HG03108 (cell line): ENCODE data around the gene PPP1R14C.

Experiments
- ATAC-seq: cut with Tn5 transposase; IDR thresholded peaks from one replicate; pipeline ENCODE4 v1.9.1; 2021; ENCODE audit warnings: moderate library complexity; ENCODE audit not compliant: unreplicated experiment

PPP1R14C gene, protein sequence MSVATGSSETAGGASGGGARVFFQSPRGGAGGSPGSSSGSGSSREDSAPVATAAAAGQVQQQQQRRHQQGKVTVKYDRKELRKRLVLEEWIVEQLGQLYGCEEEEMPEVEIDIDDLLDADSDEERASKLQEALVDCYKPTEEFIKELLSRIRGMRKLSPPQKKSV

GRCh38 chr6:150142670-150143515 lies at the start of gene PPP1R14C:
PPP1R14C (plus strand) TSS chr6:150143044; CDS start chr6:150143193, 149 bp downstream.
- ATAC-seq = no peak

- no peak for ATAC-seq
Observed at GRCh38 chr6:150093397-150093796, 49.4 kb upstream of the PPP1R14C start.

DNA sequence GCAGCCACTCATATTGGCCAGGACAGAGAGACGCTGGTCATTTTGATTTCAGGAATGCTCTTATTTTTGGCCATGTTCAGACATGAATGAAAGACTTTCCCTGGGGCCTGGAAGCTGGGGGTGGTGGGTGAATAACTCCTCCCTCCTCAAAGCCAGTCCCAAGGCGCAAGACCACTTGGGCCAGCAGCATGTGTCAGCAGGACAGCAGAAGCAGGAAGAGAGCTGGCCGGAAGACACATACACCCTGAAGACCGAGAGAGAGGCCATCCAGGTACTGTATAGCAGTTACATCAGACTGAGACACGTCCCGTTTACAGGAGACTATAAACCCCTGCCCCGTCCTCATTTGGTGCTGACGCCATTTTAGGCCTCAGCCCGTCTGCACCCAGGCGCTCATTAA lies 44.7 kb upstream of the PPP1R14C start:
- no peak for ATAC-seq

GRCh38 chr6:150099546-150099945 lies 43.3 kb upstream of the PPP1R14C start:
- no peak for ATAC-seq

- ATAC-seq = no peak
Observed at GRCh38 chr6:150099953-150100352, 42.9 kb upstream of the PPP1R14C start.

- ATAC-seq = no peak
Observed at GRCh38 chr6:150100745-150101144, 42.1 kb upstream of the PPP1R14C start.

GRCh38 chr6:150102750-150103270 lies 40.0 kb upstream of the PPP1R14C start:
- ATAC-seq = no peak

DNA sequence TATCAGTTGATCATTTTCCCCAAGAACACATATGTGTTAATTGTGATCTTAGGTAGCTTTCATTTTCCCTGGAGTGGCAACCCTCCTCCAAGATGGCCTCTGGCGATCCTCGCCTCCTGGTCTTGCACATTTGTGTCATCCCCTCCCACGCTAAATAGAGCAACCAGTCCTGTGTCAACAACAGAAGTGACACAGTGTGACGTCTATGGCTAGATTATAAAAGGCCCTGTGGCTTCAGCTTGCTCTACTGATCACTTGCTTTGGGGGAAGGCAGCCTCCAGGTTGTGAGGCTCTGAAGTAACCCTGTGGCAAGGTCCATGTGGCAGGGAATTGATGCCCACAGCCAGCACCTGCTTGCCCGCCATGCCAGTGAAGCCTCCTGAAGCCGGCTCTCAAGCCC lies 30.6 kb upstream of the PPP1R14C start:
- no peak for ATAC-seq

DNA sequence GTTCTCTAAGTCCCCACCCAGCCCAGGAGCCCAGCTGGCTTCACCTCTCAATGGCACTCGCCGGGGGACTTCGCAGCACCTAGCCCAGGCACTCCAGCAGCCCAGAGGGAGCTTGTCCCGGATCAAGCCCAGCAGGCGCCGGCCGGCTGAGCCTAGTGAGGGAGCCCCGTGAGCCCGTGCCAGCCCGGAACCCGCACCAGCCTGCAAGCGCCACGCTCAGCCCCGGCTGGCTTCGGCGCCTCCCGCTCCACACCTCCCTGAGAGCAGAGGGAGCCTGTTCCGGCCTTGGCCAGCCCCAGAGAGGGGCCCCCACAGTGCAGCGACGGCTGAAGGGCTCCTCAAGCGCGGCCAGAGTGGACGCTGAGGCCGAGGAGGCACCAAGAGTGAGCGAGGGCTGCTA lies 27.1 kb upstream of the PPP1R14C start:
- ATAC-seq = no peak

DNA sequence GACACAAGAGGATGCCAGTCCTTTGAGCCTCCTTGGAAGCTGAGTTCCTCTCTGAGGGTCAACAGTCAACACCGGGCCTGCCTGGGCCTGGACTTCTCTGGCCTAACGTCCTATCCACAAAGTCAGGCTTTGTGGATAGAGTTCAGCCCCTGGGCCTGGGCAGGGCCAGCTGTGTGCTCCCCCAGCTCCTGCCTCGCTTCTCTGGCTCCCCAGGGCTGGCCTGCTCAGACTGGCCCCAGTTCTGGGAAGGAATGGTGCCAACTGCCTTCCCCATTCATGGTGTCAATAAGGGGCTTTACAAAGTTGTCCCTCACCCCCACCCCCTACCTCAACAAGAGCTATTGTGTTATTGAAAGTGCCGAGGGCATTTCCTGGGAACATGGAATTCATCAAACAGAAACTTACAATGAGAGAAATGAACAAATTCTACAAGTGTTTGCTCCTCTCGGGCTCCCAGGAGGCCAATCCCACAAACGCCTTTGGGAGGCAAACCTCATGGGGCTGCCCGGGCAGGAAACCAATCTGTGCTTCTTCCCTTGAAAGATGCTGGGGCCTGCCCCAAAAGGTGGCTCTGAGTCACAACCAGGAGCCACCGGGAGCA lies 26.5 kb upstream of the PPP1R14C start:
- no peak for ATAC-seq

DNA sequence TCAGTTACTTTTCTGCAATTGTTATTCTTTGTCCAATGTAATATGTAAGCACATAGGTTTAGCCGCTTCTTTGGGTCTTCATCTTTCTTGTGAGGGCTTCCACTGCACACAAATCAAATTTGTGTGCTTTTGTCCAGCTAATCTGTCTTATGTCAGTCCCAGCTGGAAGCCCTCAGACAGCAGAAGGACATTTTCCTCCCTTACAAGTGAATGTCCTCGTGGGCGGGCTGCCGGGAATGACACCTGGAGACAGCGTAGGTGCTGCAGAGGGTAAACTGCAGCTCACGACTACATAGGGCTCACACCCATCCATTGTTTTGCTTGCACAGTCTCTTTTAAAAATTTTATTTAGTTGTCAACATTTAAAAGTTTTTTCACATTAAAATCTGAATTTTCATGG lies 24.6 kb upstream of the PPP1R14C start:
- no peak for ATAC-seq

DNA sequence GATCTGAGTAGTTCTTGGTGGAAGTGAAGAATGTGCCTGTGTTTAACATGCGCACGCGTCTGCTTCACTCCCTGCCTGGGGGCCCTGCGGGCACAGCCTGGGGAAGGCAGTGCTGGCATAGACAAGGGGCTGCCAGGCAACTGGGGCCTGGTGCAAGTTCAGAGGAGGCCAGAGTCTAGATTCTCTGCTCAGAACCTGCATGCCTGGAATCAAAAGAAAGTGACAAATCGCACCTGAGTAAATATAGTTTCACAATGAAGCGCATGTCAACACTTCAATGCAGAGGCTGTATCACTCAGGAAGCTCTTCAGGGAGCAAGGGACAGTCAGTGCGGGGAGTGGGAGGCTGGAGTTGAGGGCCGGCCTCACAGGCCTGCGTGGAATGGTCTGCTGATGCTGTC lies 24.2 kb upstream of the PPP1R14C start:
- no peak for ATAC-seq

DNA sequence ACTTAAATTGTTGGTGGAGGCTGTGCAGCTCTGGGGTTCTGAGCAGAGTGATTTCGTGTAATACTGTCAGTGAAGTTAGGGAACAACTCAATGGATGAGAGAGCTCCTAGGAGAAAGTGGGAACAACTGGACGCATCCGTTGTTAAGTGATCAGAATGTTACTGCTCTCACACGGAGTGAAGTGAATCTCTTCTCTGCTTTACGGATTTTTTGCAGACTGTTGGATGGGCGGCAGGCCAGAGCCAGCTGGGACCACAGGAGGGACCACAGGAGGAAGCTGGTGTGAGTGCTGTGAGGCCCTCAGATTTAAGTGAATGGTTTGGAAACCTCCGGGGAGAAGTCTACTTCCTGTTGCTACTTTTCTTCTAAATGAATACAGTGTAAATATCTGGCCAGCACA lies 23.7 kb upstream of the PPP1R14C start:
- ATAC-seq = no peak

GRCh38 chr6:150123645-150124044 lies 19.2 kb upstream of the PPP1R14C start:
- no peak for ATAC-seq

DNA sequence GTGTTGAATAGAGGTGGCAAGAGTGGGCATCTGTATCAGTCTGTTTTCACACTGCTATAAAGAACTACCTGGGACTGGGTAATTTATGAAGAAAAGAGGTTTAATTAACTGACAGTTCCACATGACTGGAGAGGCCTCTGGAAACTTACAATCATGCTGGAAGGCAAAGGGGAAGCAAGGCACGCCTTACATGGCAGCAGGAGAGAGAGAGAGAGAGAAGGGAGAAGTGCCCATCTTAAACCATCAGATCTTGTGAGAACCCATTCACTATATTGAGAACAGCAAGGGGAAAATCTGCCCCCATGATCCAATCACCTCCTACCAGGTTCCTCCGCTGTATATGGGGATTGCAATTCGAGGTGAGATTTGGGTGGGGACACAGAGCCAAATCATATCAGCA lies 18.6 kb upstream of the PPP1R14C start:
- no peak for ATAC-seq

DNA sequence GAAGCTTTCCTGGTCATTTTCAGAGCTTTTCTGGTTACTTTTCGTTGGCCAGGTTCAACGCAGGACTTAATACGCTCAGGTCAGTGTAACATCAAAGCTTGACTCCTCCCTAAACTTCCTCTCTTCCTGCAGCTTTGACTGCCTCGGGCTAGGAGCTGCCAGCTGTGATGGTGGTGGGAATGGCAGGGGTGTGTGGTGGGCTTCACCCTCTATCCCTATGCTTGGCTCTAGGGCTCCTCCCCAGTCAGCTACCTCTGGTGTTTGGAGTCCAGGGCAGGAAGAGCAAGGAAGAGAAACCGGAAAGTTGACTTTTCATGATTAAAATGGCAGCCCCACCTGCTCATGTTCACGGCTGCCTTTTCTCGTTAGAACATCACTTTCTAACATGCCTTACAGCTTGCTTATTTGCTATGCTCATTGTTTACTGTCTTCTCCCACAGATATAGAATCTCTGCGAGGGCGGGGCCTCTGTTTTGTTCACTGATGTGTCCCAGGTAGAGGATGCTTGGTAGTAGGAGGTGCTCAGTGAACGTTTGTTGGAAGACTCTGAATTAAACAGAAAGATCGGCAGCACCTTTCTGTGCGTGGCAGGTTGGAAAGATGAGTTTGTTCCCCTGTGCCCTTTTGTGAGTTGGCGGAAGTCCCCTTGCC lies 16.1 kb upstream of the PPP1R14C start:
- ATAC-seq = no peak

DNA sequence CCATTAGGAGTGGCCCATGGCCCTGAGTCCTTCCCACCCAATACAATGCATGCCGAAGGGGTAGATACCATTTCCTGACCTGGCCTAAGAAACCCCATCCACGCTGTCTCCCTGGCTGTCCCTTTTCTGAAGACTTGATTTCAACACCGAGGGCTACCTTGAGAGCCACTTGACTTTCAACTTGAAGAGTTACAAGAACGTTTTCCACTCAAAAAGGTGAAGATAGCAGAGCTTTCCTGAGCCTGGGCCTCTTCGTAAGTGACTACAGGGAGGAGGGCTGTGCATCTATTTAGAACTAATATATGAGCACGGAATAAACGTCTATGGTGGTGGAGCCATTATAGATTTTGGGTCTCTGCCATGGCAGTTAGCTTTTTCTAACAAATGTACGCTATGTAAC lies 14.4 kb upstream of the PPP1R14C start:
- no peak for ATAC-seq

DNA sequence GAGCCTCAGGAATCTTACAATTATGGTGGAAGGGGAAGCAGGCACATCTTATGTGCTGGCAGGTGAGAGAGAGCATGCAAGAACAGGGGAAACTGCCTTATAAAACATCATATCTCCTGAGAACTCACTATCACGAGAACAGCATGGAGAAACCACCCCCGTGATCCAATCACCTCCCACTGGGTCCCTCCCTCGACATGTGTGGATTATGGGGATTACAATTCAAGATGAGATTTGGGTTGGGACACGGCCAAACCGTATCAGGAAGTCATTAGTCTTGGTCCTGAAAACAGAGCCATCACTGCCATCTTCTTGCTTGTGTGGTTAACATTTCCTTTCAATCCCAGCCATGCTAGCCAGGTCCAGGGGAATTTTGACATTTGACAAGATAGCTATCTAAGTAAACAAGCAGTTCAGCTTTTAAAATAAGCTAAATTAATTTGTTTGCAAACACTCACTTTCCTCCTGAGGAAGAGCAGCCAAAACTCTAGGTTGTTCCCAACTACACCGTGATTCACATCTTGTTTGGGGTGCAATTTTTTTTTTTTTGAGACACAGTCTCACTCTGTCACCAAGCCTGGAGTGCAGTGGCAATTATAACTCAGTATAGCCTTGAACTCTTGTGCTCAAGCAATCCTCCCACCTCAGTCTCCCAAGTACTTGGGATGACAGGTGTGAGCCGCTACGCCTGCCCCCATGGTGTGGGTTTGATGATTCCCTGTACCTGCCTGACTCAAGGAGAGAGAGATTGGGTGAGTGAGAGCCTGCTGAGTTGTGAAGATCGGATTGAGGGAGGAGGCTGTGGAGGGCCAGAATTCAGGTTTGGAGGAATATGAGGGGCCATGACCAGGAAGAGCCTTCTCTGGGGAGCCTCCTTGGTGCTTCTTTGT lies 13.0 kb upstream of the PPP1R14C start:
- no peak for ATAC-seq

- ATAC-seq = no peak
Observed at GRCh38 chr6:150133686-150134085, 9.2 kb upstream of the PPP1R14C start.

DNA sequence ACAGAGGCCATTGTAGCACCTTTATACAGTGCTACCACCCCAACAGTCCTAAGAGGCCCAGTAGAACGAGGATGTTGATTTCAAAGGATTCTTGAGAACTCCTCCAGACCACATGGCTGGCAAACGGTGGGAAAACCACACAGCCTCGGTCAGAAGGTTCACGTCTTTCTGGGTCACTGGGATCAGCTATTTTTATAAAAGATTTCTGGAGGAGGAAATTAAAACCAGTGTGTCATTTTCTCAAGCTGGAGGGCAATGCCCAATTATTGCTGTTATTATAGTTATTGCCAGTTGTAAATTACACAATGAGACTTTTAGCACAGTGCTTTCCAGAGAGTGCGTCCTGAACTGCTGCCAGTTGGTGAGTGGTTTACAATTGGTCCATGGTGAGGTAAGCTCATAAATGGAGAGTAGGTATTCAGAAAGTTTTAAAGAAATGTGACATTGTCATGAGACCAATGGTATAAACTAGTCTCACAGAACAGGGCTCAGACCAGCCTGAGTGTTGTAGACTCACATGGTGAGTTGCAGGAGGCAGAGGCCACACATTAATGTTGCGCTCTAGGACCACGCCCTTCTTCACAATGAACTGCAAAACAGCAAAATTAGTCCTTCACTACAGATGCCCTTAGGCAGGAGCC lies 8.4 kb upstream of the PPP1R14C start:
- no peak for ATAC-seq
